Stimulated activated CD8-positive, alpha-beta memory T cell treated with anti-CD3 and anti-CD28 coated beads, Interleukin-15, amount 100 ng/mL, for 24 hours (primary cell): ENCODE results near the gene PRUNE2.

Experiments
- DNase-seq: peaks from one replicate; pipeline ENCODE4 v3.0.0-alpha.2; 2020; ENCODE audit warnings: low read depth

PRUNE2 gene

DNA sequence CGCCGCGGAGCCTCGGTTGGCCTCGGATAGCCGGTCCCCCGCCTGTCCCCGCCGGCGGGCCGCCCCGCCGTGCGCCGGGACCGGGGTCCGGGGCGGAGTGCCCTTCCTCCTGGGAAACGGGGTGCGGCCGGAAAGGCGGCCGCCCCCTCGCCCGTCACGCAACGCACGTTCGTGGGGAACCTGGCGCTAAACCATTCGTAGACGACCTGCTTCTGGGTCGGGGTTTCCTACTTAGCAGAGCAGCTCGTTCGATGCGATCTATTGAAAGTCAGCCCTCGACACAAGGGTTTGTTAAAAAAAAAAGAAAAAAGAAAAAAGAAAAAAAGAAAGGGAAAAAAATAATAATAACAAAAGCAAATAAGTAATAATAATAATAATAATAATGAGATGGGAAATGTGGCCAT is 334.2 kb downstream of the PRUNE2 start:
- no peak for DNase-seq

- DNase-seq: no peak
Observed at GRCh38 chr9:76571288-76571687, 334.6 kb downstream of the PRUNE2 start.

- no peak for DNase-seq
Observed at GRCh38 chr9:76570826-76571225, 335.1 kb downstream of the PRUNE2 start.

DNA sequence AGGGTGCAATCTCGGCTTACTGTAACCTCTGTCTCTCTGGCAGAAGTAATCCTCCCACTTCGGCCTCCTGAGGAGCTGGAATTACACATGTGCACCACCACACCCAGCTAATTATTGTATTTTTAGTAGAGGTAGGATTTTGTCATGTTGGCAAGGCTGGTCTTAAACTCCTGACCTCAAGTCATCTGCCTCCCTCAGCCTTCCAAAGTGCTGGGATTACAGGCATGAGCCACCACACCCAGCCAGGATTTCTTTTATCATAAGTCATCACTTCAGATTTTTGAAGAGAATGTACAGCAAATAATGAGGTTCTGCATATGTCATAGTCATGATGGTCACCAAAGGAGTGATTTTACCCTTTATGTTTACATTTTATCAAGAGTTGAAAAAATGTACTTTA is 338.8 kb downstream of the PRUNE2 start:
- DNase-seq: no peak

DNA sequence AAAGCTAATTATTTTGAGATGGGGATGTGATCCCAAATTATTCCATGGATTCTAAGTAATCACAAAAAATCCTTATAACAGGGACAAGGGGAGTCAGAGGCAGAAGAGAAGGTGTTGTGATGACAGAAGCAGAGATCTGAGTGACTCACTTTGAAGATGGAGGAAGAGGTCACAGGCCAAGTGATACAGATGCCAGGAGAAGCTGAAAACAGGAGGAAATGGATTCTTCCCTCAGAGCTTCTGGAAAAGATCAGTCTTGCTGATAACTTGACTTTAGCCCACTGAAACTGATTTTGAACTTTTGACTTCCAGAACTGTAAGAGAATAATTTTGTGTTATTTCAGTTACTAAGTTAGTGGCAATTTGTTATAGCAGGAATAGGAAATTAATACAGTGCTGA is 341.6 kb downstream of the PRUNE2 start:
- no peak for DNase-seq

DNA sequence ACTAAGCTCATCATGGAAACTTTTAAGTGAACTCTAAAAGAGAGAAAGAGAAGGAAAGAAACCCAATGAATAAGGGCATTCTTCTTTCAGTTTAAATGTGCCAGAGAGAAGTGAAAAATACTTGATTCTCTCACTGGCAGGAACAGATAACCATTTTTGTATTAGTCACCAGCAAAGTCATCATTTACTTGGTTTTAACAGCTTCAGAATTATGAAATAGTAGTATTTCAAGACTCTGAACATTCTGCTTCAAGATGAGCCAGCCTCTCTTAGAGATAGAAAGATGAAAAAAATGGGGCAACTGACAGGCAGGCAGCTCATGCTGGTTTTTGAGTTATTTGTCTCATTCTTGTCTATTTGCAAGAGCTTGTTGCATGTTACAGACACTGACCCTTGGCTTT is 343.4 kb downstream of the PRUNE2 start:
- no peak for DNase-seq

- no peak for DNase-seq
Observed at GRCh38 chr9:76561900-76562299, 344.0 kb downstream of the PRUNE2 start.
